DMS114 treated with DMSO at 0.1 percent for 48 hours (cell line): ENCODE results near the gene MDFIC.

Experiments used
- DNase-seq: peaks from one replicate; lab custom pipeline; 2025; ENCODE audit not compliant: unreplicated experiment; lab: John Stamatoyannopoulos, UW

The MDFIC gene

DNA sequence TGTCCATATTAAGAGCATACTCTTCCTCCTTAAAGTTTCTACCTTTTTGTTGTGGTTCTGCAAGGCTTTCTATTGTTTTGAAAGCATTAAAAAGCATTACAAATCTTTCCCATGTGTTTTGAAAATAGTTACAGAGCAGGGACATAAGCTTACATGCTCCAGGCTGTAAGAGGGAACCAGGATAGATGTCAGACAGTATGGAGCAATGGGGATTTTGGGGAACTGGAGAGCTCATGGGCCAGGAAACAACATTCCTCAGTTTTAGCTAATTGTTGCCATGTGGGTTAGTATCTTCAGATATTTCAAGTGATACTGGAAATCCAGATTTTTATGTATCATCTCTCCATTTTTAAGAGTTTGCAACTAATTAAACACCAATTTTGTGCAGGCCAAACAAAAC, 3.5 kb downstream of the MDFIC start:
- no peak for DNase-seq

DNA sequence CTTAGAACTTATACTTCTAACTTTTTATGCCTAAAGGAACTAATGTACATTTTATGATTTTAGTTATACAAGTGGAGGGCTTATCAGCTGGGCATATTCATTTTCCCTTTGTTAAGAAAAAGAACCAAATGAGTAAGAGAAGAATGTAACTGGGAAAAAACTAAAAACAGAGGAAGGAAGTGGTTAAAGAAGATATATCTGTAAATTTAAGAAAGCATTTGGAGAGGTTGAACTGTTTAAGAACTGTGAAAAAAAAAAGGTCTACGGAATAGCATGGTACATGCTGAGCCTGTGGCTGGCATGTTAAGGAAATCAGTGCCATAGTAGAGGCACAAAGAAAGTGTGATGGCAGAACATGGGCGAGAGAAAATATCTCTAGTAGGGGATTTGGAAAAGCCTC, 6.2 kb downstream of the MDFIC start:
- no peak for DNase-seq

DNA sequence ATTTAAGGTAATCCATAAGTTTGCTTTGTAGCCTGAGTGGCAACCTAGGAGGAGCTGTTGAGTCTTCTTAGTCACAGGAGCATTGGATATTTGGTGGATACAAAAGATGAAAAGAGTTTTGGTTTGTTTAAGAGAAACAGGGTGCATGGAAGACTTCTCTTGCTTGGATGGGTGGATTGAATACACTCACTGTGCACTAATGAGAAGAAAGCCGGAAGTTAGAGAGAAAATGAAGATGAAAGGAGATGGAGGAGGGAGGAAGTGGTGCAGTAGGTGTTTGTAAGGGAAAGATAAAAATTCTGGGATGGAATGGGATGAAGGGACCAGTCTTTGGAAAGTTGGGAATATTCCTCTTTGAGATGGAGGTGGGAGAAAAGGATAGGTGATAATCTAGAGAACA, 7.7 kb downstream of the MDFIC start:
- DNase-seq = no peak

DNA sequence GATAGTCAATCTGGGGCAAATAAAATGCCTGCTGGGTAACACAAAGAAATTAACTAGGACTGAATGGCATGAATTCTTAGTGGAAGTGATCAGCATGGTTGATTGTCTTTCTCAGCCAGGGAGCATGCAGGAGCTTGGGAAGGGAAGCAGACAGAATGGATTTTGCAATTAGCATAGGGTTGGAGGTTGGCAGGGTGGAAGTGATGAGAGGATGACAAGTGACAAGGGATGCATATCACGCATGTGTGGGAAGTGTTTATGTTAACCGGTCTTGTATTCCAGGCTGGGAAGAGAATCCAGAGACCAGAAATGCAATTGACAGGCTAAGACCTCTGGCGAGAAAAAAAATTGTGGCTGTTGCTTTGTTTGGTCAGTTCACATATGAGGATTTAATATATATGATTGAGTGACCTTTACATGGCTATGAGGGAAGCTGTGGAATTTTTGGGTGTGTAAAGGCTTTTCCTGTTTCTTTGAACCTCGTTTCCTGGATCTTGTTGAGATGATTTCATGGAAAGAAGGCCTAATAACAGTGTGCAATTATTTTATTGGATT, 8.3 kb downstream of the MDFIC start:
- DNase-seq = no peak

DNA sequence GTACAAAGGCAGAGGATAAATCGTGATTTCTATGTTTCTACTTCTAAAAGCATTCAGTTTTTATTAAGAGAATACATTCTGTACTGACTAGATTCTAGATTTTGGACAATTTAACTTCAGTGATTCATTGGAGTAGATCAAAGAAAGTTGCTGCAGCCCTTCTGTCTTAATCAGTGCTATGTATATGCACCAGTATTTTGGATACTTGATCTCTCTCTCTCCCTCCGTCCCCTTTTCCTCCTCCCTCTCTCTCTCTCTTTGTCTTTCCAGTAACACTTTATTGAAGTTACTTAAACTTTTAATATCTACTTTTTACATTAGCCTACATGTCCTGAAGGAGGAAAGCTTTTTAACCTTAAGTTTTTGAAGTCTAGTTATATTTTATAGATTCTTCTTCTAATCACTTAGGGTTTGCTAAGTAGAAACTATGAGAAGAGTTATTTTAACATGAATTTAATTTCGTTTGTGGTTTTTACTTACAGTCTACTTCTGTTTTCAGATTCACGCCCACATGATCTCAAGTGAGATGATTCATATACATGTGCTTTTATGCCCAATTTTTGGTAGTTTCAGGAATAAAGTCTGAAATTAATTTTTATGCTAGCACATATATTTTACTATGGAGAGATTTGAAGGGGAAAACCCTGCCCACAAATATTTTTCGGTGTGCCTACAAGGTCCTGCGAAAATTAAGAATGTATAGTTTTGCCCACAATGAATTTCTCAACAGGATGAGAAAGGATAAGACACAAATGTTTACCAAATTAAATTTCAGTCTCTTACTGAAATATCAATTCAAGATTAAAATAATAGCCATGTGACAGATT, 9.1 kb downstream of the MDFIC start:
- DNase-seq = no peak

DNA sequence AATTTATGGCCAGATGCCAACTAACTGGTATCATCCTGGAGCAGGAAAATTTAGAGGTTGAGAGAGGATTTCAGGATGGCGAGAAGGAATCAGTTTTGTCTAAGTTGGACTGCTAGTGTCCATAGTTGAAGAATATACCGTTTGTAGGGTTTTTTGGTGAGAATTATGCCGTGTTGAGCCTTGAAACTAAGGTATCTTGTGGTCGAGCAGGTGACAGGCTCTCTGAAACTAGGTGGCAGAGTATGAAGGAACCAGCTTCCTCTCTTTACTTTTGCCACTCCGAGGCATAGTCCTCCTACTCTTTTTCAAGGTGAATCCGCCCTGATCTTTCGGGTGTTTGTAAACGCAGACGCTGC, 9.7 kb downstream of the MDFIC start:
- DNase-seq = no peak

DNA sequence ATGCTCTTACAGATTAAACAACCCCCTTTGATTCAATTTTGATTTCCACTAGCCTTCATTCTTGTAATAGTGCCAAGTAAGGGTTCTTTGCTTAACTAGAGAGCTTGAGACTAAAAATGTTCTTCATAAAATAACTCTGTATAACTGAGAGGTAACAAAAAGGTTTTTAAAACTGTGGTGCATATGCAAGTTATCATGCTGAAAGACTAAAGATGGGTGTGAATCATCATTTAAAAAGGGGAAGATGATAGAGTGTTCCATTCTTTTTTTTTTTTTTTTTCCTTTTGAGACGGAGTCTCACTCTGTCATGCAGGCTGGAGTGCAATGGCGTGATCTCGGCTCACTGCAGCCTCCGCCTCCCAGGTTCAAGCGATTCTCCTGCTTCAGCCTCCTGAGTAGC, 11.1 kb downstream of the MDFIC start:
- DNase-seq = no peak

DNA sequence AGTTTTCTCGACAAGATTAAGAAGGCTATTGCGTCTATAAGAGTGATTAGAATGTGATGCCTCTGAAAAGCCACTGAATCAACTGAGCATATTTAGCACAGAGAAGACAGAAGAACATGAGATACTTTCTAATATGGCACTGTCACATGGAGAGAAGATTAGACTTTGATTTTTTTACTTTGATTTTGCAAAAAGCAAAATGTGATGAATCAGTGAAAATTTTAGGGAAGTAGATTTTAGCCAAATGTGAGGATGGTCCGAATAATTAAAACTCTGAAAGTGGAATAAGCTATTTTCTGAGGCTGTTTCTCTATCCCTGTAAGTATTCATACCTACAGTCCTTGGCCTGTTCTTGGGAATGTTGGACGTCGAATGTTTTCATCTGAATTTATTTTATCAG, 11.8 kb downstream of the MDFIC start:
- no peak for DNase-seq

DNA sequence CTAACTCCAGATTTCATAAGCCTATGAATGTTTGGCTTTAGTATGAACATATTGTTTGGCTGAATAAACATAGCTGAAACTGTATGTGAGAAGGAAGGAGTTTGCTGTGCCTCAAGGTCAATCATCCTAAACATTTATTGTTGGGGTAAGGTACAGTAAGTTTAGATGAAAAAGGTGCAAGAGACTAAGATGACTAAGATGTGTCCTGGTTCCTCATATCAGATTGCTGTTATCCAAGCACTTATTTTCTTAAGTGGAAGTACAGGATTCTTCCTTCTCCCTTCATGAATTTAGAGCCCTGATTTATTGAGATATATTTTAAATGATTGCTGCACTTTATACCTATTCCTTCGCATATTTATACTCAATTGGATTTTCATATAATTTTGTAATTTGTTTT, 12.2 kb downstream of the MDFIC start:
- no peak for DNase-seq

DNA sequence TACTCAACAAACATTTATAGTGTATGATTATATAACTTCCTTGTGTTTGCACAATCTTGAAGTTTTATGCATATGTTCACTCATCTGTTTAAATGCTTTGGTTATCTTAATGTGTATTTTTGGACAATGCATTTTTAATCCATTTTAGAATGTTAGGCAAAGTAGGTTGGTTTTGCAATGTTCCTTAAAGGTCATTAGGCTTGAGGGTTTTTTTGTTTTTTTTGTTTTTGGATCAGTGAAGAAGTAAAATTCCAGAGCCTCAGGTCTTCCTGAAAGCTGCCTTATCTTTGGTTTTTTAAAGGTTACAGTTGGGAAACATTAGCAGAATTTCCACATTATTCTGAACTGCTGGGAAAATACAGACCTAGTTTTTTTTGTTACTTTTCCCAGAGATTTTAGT, 12.8 kb downstream of the MDFIC start:
- DNase-seq = no peak

DNA sequence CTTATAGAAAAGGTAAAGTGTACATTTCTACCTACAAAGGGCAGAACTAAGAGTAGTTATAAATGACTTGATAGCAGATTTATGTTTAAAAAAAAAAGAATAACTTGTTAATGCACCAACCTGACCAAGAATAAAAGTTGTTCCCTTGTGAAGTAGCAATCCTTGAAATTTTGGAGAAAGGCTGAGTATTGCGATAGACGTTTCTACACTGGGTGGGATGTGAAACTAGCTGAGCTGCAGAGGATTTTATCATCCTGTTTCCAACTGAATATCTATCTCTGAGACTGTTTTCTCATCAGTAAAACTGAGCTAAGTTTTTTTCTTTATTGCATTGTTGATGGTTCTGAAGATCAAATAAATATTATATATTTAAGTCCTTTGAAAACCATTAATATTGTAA, 14.6 kb downstream of the MDFIC start:
- DNase-seq = no peak

DNA sequence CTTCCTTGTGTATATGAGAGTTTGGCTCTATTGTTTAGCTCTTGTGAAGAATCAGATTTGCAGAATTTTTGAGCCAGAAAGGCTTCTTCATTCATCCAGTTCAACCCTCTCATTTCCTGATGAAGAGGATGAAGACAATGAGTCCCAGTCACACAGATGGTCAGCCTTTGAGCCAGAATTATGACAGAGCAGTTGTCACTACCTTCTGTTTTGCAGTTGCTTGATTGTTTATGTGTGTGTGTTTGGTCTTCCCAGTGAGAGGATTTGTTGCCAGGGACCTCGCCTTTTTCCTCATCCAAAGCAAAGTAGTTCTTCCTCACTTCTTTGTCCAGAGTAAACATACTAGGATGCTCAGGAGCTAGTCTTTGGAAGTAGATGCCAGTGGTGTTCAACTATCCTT, 15.6 kb downstream of the MDFIC start:
- DNase-seq = no peak

DNA sequence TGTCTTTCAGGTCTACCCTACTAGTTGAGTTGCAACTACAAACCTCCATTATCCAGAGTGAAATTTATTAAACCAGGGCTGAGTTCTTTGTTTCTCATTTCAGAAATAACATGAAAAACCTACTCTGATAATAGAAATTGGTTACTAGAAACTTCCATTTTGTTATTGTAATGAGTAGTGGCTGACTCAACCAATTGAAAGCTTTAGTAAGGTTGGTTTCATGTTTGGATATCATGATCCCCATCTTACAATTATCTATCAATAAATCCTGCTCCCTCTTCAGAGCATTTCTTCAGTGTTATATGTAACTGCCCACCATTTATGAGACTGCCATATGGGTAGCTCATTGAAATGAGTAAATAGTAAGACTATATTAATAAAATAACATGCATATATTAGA, 16.9 kb downstream of the MDFIC start:
- no peak for DNase-seq

DNA sequence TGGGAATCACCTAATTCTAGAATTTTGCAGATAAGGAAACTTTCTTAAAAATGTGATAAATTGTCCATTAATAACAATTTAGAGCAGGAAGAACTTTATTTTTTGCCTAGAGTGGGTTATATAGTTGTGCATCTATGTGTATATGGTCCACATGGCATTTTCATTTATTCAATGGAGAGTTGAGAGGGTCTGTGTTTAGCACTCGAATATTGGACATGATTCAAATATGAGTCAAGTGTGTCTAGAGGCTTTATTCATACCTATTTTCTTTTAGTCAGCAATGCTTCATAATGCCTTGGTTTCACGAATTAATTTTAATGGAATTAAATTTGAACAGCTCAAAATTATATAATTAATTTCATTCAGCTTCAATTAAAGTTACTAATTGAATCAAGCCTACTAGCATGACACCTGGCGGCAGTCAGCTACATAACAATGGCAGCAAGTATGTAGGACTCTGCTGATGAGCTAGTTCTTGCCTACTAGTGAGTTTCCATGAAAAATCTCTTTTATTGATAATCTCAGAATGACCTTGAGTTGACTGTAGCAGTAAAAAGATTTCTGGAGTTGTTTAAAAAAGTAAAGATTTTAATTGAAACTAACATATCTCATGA, 17.7 kb downstream of the MDFIC start:
- DNase-seq = no peak

DNA sequence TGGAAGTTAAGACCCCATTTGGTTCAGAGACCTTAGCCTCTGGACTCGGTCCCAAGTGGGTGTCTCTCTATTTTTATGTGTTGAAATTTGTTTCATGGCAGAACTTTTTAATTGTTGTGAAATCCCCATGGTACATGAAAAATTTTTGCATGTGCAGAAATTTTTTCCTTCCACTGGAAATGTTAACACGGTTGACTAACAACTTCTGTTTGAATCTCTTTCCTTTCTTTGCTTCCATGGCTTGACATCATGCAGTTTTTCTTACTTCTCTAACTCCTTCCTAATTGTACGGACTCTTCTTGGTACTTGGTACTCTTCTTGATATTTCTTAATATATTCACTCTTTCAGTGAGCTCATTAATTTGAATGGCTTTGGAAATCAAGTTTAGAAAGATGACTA, 18.3 kb downstream of the MDFIC start:
- DNase-seq = no peak

DNA sequence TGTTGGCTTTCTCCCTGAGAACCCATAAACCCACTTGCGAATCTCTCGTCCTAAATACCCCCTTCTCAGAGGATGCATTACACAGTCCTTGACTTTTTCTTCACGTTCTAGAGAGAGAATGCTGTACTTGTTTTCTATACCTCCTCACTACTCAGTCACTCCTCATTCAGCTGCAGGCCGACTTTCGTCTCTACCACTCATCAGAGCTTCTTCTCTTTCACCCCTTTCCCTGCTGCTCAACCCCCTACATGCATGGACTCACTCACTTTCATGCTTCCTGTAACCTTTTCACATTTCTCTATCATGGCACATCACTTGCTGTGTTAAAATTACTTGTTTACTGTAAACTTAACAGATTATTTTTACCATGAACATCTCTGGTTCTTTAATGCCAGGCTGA, 19.8 kb downstream of the MDFIC start:
- no peak for DNase-seq

DNA sequence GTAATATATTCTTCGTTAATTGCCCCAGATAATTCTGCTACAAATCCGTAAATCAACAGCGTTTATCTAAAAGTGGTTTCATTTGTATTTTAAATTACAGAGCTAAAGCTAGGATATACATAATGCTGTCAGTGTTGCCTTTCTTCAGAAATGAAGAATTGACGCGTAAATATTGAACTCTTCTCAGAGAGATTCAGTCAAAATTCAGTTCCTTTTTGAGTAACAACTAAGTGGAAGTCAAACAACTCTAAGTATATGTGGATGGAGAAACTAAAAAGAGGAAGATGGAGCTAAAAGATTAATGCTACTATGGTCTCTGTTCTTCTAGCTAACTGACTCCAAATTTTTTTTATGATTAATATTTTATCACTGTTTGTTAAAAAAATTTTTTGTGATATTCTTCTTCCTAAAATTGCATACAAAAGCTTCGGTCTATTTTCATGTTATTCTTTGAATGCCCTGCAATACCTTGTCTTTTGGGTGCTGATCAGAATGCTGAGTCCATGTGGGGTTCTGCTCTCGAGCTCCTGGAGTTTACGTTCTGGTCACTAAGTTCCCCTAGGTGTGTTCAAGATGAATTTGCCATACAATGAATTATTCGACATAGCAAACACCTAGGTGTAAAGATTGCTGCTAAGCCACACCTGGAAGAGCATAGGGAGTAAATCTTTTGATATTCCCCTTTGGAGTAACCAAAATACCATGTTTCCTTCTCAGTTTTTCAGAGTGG, 20.7 kb downstream of the MDFIC start:
- DNase-seq = no peak

DNA sequence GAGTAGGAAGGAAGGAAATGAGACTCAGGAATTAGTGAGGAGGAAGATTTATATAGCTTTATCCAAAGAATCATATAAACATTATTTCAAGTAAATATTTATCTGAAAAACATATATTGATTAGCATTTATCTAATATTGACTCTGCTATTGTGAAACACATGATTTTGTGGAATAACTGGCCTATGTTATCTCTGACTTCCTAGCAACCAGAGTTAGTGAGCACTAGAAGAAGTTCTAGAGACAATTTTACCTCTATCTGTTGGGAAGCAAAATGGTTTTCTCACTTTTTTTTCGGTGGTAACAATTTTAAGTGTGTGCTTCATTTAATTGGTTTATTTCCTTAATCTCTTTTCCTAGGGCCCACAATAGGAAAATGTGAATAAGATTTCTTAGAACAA, 21.6 kb downstream of the MDFIC start:
- no peak for DNase-seq

DNA sequence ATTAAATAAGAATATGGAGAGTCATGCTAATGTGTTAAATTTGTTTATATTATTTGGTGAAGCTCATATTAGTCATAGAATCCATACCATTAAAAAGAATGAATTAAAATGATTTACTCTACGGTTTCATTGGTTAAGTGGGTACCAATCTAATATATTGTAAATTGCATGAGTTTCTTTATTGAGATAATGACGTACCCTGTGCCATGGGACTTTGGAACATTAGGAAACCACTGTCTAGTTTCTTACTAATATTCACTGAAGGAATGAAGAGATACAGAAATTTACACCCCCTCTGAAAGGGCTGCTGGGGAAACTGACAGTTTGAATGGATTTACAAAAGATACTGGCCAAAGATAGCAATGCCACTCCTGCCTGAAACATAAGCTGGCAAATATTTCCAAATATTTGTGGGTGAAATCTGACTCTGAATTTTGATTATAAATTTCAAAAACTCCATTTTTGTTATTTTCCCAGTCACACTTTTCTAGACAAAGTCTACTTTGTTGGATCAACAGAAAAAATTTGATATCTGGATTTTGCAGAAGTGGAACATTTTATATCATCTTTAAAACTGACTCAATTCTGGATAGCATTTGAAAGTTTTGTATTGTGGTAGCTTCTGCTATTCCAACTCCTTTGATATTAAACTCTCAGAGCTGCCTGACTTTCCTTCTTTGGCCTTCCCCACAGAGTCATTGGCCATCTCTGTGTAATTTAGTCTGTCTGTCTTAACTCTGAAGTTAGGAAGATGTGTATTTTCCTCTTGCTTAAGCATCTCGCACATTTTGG, 22.3 kb downstream of the MDFIC start:
- DNase-seq = no peak

DNA sequence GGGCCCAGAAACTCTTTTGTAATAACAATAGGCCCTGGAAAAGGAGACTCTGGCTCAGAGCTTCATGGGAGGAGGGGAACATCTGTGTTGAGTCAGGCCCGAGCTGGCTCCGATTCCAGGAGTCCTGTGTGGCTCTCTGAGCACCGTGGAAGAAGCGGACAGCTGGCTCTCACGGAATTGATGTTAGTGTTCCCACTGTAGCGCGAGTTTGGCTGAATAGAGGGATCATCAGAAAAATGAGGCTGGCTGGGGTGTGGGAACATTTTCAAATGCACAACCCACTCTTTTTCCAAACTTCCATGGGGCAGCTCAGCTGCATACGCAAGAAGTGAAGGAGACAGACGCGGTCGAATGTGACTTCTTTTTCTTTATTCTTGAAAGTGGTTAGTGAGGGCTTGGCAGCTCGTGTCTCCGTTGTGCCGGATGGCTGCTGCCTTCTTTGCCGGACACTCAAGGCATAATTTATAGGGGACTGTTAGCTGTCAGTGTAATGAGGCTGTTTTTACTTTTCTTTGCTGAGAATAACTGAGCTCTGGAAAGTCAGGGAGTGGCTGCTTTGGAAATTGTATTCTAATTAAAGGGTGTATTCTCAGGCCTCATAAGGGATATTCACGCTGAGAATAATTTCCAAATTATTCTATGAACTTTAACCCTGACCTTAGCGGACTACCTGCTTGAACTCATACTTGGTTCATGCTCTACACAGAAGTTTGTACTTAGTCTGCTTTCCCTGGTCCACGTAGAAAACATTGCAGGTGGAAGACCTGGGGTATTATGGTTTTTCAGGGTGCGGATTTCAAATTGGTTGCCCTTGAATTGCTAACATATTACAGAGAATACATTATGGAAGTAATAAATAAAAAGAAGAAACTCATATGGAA, 23.1 kb downstream of the MDFIC start:
- no peak for DNase-seq
